GM19023 (cell line): ENCODE measurements around the gene CASP14.
"Not testable (repeated sequence)": the region's sequence is repeated elsewhere in the genome, so short reads cannot be mapped to it uniquely, and the experiment has no call there.

Source experiments
- ATAC-seq: cut with Tn5 transposase; IDR thresholded peaks from one replicate; pipeline ENCODE4 v1.9.1; 2021; ENCODE audit warnings: mild to moderate bottlenecking, moderate library complexity; ENCODE audit not compliant: unreplicated experiment

The CASP14 gene, protein sequence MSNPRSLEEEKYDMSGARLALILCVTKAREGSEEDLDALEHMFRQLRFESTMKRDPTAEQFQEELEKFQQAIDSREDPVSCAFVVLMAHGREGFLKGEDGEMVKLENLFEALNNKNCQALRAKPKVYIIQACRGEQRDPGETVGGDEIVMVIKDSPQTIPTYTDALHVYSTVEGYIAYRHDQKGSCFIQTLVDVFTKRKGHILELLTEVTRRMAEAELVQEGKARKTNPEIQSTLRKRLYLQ

DNA sequence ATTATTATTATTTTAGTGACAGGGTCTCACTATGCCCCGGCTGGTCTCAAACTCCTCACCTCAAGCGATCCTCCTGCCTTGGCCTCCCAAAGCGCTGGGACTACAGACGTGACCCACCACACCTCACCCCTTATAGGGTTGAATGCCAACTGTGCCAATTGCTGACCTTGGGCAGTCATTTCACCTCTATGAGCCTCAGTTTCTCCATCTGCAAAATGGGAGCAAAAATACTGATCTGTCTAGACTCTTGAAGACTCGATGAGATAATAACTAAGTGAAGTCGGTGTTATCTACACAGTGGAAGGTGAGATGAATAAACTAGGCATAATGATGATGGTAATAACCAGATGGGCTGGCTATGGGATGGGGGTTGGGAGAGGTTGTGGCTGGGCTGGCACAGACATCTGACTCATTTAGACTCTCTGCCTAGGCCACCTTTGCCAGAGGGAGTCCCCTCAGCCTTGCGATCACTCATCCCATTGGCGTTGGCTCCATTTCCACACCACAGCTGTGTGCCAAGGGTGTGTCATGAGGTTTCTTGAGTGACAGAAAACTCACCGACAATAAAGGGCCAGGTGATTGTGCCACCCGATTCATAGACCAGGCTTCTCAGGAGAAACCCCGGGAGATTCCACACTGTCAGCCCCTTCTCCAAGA lies at the start of gene CASP14:
CASP14 (plus strand) TSS at position 596 of the 657 bp plus-strand sequence. CDS start 2,772 bp downstream, outside the sequence.
- no peak for ATAC-seq

DNA sequence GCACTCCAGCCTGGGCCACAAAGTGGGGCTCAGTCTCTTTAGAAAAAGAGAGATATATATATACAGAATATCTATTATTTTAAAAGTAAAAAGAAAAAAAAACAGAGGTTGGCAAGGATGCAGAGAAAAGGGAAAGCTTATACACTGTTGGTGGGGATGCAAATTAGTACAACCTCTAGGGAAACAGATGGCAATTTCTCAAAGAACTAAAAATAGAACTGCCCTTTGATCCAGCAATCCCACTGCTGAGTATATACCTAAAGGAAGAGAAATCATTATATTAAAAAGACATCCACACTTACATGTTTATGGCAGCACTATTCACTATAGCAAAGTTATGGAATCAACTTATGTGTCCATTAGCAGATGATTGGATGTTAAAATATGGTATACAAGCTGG lies 41.0 kb upstream of the CASP14 start:
- ATAC-seq, result no peak

DNA sequence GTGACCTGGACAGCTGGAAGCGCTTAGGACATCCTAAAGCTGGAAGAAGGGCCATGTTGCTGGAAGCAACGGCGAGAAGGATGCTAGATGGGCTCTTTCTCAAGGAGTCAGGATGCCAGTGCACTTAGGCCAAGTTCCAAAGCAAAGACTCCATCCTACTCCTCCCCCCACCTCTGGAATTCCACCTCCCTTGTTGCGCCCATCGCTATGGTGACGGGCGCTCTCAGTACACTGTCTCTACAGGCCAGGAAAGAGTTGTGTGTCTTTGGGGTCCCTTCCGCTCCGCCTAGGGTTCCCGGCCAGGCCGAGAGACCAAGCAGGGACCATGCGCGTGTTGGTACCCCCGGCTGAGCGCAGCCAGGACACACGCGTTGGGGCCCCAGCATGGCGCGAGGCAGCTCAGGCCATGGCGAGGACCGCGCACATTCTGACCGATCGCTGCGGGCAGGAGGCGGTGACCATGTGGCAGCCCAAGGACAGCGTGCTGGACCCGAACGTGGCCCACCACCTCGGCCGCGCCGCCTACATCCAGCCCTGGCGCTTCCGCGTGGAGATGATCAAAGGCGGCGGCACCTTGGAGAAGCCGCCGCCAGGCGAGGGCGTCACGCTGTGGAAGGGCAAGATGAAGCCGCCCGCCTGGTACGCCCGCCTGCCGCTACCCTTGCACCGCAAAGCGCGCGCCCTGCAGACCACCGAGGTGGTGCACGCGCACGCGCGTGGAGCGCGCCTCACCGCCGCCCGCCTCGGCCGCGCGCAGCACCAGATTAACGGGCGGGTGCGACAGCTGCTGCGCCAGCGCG lies 38.6 kb upstream of the CASP14 start:
- no peak for ATAC-seq

DNA sequence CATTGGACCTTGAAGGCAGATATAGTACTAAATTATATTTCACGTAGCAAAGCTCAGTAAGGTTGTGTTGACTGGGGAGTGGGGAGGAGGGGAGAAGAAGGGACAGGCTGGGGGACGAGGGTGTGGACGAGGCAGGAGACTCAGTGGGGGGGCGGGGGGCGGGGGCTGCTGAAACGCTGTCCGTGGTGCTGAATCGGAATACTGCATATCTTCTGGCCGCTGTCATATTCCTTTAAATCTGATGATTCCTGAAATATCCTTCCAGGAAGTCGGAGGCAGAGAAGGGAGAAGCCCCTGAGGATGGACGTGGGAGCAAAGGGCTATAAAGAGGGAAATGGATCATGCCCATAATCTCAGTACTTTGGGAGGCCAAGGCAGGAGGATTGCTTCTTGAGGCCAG lies 34.7 kb upstream of the CASP14 start:
- no peak for ATAC-seq

DNA sequence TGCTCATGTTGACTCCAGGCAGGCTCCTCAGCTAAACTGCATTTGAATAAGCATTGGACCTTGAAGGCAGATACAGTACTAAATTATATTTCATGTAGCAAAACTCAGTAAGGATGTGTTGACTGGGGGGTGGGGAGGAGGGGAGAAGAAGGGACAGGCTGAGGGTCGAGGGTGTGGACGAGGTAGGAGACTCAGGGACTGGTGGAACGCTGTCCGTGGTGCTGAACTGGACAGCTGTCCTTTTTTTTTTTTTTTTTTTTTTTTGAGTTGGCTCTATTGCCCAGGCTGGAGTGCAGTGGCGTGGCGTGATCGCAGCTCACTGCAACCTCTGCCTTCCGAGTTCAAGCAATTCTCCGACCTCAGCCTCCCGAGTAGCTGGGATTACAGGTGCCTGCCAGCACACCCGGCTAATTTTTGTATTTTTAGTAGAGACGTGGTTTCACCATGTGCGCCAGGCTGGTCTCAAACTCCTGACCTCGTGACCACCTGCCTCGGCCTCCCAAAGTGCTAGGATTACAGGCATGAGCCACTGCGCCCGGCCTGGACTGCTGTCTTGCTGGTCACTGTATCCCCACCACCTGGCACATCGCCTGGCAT lies 33.2 kb upstream of the CASP14 start:
- ATAC-seq, result no peak

DNA sequence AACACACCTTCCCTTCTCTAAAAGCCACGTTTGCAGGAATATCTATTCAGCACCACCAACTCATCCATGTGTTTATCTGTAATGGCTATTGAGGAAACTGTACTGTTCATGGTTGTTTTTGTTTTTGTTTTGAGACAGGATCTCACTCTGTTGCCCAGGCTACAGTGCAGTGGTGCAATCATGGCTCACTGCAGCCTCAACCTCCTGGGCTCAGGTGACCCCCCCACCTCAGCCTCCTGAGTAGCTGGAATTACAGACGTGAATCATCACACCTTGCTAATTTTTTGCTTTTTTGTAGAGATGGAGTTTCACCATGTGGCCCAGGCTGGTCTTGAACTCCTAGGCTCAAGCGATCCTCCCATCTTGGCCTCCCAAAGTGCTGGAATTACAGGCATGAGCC lies 30.4 kb upstream of the CASP14 start:
- ATAC-seq, result not testable (repeated sequence)

DNA sequence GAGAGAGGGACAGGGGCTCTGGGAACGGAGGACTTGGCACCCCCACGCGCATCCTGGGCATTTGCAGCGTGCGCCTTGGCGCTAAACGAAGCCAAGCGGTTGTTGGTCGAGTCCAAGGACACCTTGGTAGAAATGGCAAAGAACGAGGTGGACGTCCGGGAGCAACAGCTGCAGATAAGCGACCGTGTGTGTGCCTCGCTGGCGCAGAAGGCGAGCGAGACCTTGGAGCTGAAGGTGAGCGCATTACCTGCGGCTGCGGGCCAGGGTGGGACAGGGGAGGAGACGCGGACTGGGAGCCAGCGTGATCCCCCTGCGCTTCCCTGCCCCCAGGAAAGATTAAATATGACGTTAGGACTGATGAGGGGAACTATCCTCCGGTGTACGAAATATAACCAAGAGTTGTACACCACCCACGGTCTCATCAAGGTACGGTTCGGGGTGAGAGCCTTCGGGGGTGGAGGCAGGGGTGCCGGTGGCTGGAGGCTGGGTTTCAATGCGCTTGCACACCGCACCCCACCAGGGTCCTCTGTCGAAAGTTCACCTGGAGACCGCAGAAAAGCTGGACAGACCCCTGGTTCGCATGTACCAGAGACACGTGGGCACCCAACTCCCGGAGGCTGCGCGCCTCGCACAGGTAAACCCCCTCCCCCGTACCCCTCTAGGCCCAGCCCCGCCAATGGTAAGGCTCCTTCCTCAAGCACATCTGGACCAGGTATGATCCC lies 27.8 kb upstream of the CASP14 start:
- ATAC-seq, result no peak

DNA sequence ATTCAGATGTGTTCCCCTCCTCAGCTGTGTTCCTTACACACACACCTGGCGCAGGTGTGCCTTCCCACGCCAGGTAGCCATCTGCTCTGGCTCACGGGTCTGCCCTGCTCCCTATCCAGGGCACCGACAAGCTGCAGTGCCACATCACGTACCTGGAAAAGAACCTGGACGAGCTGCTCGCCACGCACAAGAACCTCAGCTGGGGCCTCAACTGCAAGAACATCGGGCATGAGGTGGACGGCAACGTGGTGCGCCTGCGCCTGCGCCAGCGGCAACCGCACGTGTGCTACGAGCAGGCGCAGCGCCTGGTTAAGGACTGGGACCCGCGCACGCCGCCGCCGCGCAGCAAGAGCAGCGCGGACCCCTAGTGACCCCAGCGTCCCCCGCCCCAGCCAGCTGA lies 26.5 kb upstream of the CASP14 start:
- no peak for ATAC-seq

DNA sequence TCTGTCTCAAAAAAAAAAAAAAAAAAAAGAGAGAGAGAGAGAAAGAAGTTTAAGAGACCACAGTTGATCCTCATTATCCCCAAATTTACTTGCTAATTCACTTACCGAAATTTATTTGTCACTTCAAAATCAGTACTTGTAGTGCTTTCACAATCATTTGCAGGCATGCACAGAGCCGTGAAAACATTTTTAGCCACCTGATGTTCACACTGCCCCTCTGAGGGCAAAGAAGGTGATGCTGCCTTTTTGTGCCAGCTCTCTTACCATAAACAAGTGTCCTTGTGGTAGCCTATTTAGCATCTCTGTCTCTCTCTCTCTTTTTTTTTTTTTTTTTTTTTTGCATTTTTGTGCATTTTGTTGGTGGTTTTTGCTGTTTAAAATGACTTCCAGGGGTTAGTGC lies 24.1 kb upstream of the CASP14 start:
- ATAC-seq, result no peak

DNA sequence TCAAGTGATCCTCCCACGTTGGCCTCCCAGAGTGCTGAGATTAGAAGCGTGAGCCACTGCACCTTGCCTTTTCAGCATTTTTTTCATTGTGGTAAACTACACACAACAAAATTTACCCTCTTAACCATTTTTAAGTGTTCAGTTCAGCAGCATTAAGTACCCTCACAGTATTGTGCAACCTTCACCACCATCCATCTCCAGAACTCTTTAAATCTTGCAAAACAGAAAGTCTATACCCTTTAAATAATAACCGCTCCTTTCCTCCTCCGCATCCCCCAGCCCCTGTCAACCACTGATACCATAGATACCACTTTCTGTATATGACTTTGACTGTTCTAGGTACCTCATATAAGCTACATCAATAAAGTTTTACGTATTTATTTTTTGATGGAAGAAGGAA lies 20.8 kb upstream of the CASP14 start:
- no peak for ATAC-seq

DNA sequence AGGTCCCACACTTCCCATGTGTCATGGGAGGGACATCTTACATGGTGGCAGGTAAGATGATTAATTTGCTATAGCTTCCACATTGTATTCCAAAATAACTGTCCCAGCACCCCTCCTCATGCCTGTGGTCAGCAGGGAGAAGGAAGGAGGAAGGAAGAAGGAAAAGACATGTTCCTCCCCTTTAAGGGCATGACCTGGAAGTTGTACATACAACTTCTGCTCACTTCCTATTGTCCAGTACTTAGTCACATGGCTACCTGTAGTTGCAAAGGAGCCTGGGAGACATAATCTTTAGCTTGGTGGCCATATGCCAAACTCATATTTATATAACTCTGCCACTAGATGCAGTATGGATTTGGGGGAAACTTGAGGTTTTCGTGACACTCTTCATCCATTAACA lies 17.6 kb upstream of the CASP14 start:
- ATAC-seq, result no peak

DNA sequence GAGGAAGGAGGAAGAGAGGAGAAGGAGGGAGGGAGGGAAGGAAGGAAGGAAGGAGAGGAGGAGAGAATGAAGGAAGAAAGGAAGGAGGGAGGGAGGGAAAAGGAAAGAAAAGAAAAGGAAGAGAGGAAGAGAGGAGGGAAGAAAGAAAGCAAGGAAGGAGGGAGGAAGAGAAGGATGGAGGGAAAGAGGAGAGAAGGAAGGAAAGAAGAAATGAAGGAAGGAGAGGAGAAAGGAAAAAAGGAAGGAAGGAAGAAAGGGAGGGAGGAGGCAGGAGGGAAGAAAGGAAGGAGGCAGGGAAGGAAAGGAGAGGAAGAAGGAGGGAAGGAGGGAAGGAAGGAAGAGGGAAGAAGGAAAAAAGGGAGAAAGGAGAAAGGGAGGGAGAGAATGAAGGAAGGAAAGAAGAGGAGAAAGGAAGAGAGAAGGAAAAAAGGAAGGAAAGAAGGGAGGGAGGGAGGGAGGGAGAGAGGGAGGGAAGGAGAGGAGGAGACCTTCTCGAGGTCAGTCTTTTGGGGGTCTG lies 13.4 kb upstream of the CASP14 start:
- ATAC-seq, result no peak

DNA sequence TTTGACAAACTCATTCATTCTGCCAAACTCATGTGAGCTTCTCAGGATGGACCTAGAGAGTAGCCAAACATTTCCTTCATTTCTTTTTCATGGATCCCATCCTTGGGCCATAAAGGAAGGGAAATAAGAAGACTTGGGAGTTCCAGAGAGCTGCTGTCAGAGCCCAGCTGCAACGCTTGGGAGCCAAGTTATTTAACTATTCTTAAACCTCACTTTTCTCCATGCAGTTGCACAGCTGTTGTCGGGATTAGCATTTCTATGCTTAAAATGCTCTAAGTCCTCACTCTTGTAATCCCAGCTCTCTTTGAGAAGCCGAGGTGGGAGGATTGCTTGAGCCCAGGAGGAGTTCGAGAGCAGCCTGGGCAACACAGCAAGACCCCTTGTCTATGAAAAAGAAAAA lies 11.7 kb upstream of the CASP14 start:
- no peak for ATAC-seq

DNA sequence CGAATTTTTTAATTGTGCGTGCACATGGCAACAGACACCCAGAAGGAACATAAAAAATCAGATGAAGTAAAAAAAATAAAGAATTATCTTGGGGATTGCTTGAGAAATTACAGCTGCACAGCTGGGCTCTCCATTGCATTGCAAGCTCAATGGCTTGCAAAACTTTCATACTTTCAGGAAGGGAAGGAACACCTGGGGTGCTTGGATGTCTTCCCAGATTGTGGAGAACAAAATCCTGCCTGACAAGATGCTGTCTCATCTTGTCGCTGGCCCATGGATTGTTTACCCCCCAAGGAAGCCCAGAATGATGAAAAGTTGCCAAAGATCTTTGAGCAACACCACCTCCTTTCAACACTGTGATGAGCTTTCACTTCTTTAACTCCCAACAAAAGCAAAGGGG lies 11.0 kb upstream of the CASP14 start:
- ATAC-seq, result no peak

DNA sequence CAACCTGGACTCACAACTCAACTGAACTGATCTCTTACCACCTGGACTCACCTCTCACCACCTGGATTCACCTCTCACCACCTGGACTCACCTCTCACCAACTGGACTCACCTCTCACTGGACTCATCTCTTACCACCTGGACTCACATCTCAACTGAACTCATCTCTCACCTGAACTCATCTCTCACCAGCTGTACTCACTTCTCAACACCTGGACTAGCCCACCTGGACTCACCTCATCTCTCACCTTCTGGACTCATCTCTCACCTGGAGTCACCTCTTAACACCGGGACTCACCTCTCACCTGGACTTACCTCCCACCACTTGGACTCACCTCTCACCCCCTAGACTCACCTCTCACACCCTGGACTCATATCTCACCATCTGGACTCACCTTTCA lies 7.3 kb upstream of the CASP14 start:
- no peak for ATAC-seq

DNA sequence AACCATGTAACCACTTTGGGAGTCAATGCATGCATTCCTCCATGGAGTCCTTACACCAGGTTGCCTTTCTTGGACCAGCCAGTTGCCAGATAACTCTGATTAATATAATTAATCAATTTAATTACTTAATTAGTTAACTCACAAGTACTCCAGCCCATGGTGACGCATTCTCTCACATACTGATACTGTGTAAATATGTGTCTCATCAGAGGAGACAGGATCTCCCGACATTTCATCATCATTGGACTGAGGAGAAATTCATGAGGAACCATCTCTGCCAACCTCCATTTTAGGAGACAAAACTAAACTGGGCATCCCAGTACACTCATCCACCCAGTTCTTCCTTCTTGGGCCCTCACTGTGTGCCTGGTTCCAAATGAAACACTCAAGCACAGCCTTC lies 6.5 kb upstream of the CASP14 start:
- no peak for ATAC-seq

DNA sequence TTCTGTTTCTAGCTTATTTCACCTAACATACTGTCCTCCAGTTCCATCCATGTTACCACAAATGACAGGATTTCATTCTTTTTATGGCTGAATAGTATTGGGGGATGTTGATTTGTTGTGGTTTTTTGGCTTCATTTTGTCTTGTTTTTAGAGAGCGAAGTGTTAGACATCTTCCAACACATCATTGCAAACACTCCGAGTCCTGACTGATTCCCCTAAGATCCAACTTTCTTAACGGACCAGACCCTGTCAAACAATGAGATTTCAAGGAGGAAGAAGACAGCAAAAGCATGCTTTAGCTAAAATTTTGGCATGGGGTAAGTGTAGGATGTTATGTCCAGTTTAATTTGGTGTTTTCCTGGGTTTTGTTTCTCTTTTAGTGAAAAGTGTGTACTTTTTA lies 3.8 kb upstream of the CASP14 start:
- no peak for ATAC-seq

DNA sequence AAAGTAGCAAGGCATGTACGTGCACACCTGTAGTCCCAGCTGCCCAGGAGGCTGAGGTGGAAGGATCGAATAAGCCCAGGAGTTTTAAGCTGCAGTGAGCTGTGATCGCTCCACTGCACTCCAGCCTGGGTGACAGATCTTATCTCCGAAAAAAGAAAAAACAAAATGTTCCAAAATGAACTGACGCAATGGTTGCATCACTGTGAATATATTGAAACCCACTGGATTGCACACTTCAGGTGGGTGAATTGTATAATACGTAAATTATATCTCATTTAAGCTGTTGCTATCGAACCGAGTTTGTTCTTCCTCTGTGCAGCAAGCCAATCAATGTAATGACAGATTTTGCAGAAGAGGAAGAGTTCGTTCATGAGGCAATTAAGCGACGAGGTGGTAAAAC lies 1.6 kb upstream of the CASP14 start:
- ATAC-seq, result no peak

DNA sequence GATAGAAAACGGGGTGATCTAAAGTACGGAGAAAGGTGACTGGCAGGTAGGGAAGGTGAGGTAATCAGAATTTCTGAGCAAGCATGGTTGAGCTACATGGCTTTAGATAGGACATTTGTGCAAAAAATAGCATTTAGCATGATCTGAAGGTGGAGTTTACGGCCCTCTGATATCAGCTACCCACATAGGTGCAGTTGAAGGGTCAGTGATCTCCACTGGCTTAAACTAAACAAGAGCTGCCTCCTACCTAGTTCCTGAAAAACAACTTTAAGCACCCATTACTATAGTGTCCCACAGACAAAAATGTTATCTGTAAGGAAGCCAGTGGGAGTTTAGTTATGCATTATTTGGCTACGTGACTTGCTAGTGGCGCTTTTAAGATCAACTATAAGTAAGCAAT lies 1.2 kb upstream of the CASP14 start:
- ATAC-seq, result no peak

DNA sequence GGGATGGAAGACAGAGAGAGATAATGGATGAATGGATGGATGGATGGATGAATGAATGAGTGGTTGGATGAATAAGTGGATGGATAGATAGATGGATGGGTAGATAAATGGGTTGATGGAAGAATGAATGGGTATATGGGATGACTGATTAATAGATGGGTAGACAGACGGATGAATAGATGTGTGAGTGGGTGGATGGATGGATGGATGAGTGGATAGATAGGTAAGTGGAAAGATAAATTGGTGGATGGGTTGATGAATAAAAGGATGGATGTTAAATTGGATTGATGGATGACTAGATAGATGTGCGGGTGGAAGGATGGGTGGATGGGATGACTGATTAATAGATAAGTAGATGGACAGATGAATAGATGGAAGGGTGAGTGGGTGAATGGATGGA lies 1.4 kb downstream of the CASP14 start:
- ATAC-seq, result no peak

DNA sequence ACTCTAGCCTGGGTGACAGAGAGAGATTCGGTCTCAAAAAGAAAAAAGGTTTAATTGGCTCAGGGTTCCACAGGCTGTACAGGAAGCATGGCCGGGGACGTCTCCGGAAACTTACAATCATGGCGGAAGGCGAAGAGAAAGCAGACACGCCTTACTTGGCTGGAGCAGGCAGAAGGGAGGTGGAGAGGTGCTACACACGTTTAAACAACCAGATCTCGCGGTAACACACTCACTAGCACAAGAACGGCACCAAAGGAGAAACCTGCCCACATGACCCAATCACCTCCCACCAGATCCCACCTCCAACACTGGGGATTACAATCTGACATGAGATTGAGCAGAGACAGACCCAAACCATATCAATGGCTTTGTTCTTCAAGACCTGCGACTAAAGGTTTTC lies 12.8 kb downstream of the CASP14 start:
- no peak for ATAC-seq
